HAP-1 (cell line): ENCODE measurements around the gene KRTAP12-1.
A peak's percentile ranks its signal among the peaks of the same experiment; 100 is the strongest.

ENCODE experiments used
- DNase-seq, 2 experiments: peaks; one replicate each; pipeline ENCODE4 v3.0.0-alpha.2; 2016 to 2020; ENCODE audit warnings: low spot score in 2 of 2
- H3K27me3 ChIP-seq: fragments of 250-450 bp; sonication (Bioruptor Pico); 2 replicates; pipeline ENCODE4 v1.5.1; 2020; ENCODE audit warnings: low read depth, mild to moderate bottlenecking, moderate library complexity
- H3K36me3 ChIP-seq: fragments of 250-450 bp; sonication (Bioruptor Pico); replicated peaks from 2 replicates; pipeline ENCODE4 v1.5.1; 2020; ENCODE audit warnings: mild to moderate bottlenecking
- H3K4me1 ChIP-seq: fragments of 250-450 bp; sonication (Bioruptor Pico); 2 replicates; pipeline ENCODE4 v1.5.1; 2020; ENCODE audit warnings: mild to moderate bottlenecking
- H3K4me3 ChIP-seq: fragments of 250-450 bp; sonication (Bioruptor Pico); 2 replicates; pipeline ENCODE4 v1.5.1; 2020; ENCODE audit warnings: mild to moderate bottlenecking, moderate library complexity
- H3K9me3 ChIP-seq: fragments of 250-450 bp; sonication (Bioruptor Pico); 2 replicates; pipeline ENCODE4 v1.5.1; 2020; ENCODE audit warnings: mild to moderate bottlenecking, moderate library complexity
- in situ Hi-C: fragments of 300-500 bp; cut with MboI; formaldehyde crosslinking; loops from 3 replicates; pipeline ENCODE4 v1.14.3; 2020; ENCODE audit warnings: low sequenced_read_pairs, inconsistent platforms, mixed read lengths

Gene KRTAP12-1

DNA sequence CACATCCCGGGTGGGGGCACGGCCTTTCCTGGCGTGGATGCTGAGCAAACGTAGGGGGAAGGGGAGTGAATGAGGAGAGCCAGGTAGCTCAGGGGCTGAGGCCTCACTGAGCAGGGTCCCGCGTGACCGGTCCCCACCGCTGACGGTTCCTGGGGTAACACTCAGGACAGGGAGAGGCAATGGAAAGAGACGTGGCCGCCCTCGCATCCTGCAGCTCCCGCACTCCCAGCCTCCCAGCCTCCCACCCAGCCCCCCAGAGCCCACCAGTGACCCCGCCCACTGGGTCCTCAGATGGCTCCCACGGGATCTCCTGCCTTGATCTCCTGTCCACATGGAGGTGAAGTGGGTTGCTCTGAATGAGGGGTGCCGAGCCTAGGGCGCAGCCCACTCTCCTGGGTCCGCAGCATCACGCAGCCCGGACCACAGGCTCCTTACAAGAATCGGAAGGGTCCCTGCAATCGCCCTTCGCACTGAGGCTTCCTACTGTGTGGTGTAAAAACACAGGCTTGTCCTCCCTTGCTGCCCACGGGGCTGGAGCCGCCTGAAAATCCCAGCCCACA lies 27.0 kb upstream of the KRTAP12-1 start:
- in situ Hi-C loops: loop anchor here (10.0 kb wide), 1 partner anchor 64 kb away; the partner anchor contains the start of gene KRTAP10-11
- Histone ChIP-seq H3K27me3 (peaks cover 80% of the 10 kb centered on the region), H3K4me1 (no peaks in the 10 kb centered on the region), H3K9me3 (no peaks in the 10 kb centered on the region), H3K4me3 (no peak overlapping the region), H3K36me3 (no peaks in the 10 kb centered on the region)
- DNase-seq: no peak

DNA sequence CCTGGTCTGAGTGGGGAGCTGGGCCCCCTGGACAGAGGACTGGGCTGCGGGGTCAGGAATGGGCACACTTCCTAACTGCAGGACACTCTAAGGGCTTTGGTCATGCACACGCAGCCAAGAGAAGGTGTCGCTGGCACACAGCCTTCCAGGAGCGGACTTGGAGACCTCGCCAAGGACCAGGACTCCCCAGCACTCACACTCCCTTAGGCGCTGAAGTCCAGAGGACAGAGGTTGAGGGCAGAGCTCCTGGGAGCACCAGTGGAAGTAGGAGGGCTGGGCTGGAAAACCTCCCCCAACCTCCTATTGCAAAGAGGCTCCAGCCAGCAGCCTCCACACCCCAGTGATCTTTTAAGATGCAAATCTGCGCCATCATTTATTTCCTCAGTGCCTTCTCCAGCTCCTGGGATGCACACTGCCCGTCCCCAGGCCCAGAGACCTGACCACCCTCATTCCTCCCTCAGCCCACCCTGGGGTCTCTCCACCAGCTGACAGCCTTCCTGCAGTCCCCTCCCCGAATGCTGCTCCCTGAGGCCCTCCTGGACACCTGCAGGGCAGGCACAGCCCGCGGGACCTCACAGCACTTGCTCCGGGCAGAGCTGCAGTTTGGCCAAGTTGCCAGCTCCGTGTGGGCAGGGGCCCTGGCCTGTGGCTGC lies 26.4 kb upstream of the KRTAP12-1 start:
- Histone ChIP-seq H3K27me3 (peaks cover 78% of the 10 kb centered on the region), H3K9me3 (no peaks in the 10 kb centered on the region), H3K4me3 (no peak overlapping the region), H3K36me3 (no peaks in the 10 kb centered on the region), H3K4me1 (no peaks in the 10 kb centered on the region)
- in situ Hi-C loops: loop anchor here (10.0 kb wide), 1 partner anchor 64 kb away; the partner anchor contains the start of gene KRTAP10-11
- peak in 1 of 2 experiments; percentile 11 for DNase-seq

DNA sequence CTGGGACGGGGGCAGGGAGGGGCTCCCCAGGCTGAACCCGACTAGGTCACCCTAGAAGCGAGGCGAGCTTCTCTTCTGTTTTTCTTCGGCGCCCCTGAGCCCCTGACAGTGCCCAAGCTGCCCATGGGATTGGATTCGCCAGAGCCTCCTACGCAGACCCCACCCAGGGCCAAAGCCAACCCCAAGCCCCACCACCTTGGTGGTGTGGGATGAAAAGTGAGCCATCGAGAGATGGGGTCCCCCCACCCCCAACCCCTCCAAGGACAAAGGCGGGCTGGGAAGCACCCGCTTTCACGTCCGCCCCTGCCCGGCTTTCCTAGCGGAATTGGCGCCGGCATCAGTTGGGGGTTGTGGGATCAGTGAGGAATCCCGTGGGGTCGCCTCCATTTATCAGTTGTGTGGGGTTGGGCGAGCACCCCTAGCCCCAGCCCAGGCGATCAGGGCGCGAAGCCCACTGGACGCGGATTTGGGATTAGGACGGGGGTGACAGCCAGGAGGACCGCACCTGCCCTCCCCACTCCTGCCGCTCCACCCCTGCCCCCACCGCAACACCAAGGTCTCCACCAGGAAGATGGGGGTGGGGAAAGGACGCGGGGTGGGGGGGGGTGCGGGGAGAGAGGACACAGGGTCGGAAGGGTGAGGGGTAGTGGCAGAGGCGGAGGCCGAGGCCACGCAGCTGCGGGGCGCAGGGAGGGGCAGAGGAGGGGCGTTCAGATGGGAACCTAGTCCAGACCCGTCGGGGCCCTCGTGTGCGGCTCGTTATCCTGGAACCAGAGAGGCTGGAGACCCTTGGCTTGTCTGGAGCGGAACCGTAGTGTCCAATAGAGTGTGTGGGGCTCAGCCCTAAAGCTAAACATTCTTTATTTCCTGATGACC lies 25.0 kb upstream of the KRTAP12-1 start:
- Histone ChIP-seq H3K9me3 (no peaks in the 10 kb centered on the region), H3K4me3 (no peak overlapping the region), H3K4me1 (no peaks in the 10 kb centered on the region), H3K27me3 (peaks cover 65% of the 10 kb centered on the region), H3K36me3 (no peaks in the 10 kb centered on the region)
- in situ Hi-C loops: loop anchor here (10.0 kb wide), 1 partner anchor 62 kb away; the partner anchor contains the start of gene KRTAP10-11
- no peak for DNase-seq

DNA sequence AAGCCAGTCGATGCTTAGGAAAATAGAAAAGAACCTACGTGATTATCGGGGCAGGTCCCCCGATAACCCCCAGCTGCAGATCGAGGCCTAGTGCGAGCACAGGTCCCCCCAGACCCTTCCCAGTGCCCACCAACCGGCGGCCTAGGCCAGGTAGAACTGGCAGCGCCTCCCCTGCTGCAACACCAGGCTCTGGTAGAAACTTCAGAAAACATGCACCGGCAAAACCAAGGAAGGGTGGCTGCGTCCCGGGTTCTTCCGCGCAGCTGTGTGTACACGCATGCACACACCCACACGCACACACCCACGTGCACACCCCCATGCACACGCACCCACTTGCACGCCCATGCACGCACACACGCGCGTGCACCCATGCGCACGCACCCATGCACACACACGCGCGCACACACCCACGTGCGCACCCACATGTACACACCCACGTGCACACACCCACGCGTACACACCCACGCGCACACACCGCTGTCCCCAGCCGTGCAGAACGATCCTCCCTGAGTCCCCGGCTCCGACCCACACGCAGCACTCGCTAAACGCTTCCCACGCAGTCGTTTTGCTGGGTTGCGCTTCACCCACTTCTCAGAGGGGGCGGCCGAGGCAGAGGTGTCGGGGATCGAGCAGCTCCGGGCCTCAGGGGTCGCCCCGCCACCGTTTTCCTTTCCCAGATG lies 24.2 kb upstream of the KRTAP12-1 start:
- Histone ChIP-seq H3K9me3 (no peaks in the 10 kb centered on the region), H3K4me1 (no peaks in the 10 kb centered on the region), H3K27me3 (peaks cover 61% of the 10 kb centered on the region), H3K4me3 (no peak overlapping the region), H3K36me3 (no peaks in the 10 kb centered on the region)
- in situ Hi-C loops: loop anchor here (10.0 kb wide), 1 partner anchor 61 kb away; the partner anchor contains the start of gene KRTAP10-11
- DNase-seq: no peak

DNA sequence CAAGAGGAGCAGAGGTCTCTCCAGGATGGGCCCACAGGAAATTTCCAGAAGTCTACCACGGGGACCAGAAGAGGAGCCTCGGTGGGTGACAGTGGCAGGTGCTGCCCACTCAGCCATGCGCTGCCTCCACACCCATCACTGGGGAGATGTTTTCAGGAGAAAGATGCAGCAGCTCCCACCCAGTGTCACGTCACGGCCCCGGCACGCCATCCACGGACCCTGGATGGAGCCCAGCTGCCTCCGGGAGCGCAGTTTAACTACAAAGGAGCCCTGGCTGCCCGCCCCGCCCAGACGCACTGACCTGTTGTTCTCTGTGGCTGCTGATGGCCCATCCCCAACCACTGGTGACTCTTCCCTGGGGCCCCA lies 22.7 kb upstream of the KRTAP12-1 start:
- in situ Hi-C loops: loop anchor here (10.0 kb wide), 1 partner anchor 60 kb away; the partner anchor contains the start of gene KRTAP10-11
- Histone ChIP-seq H3K9me3 (no peaks in the 10 kb centered on the region), H3K4me1 (no peaks in the 10 kb centered on the region), H3K27me3 (peaks cover 57% of the 10 kb centered on the region), H3K4me3 (no peak overlapping the region), H3K36me3 (no peaks in the 10 kb centered on the region)
- no peak for DNase-seq

DNA sequence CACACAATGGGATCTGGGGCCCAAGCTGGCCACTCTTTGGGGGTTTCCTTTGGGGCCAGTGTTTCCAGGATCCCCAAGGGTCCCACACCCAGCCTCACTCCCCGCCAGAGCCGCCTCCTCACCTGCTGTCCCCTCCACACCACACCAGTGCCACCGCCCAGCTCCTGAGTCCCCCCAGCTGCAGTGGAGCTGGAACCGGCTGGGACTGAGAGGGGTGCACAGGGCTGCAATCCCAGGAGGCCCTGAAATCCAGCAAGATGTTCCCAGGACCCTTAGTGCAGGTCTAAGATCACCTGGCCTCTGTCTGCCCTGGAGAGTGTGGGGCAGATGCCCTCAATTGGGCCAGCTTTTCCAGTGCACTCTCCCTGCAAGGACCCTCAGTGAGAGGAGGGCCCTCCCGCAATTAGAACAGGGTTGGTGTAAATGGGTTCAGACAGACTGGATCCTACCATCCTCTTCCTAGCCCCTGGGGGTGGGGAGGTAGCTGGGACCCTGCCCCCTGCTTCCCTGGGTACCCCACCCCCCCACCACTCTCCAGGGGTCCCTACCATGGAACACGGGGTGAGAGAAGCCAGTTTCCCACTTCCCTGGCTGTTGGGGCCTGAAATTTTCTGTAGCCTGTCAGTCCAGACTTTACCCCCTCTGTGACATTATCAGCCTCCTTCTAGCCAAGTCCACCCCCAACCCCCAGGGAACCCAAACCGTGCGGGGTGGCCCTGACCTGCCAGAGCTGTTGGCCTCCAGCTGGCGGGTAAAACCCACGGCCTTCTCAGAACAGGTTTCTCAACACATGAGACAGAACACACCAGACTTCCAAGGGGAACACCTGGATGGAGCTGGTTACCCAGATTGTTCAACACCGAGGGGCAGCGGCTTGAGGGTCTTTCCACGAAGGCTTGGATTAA lies 22.0 kb upstream of the KRTAP12-1 start:
- no peak for DNase-seq
- Histone ChIP-seq H3K9me3 (no peaks in the 10 kb centered on the region), H3K36me3 (no peaks in the 10 kb centered on the region), H3K4me1 (no peaks in the 10 kb centered on the region), H3K27me3 (peaks cover 51% of the 10 kb centered on the region), H3K4me3 (no peak overlapping the region)
- in situ Hi-C loops: loop anchor here (10.0 kb wide), 1 partner anchor 59 kb away; the partner anchor contains the start of gene KRTAP10-11

DNA sequence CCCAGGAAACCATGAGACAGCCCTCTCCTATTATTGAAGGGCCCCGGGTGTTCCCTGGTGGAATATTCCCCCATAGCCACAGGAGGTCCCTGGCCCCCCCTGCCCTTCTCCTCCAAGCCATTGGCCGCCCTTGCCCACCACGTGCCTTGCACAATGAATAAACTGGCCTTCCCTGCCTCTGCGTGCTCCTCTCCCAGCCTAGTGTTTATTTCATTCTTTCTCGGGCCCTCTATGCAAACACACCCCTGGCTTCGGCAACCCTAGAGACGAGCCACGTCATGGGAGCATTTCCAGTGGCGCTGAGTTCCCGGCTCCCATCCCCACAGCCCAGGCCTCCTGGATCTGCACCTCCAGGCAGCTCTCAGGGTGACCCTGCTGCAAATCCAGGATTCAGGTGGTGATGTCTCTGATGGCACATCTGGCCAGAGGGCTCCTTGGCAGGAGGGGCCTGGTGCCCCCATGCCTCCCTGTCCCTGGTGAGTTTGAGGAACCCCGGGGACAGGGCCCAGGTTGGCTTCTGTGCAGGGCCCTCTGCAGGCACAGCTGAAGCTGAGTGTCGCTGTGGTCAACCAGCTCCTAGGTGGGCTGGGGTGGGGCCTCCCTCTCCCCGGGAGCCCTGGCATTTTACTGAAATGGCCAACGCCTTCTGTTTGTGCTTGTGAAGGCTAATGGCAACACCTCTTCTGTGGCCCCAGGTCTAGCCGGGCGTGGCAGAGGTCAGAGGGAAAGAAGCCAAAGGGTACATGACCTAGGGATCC lies 21.2 kb upstream of the KRTAP12-1 start:
- Histone ChIP-seq H3K9me3 (no peaks in the 10 kb centered on the region), H3K4me1 (no peaks in the 10 kb centered on the region), H3K36me3 (no peaks in the 10 kb centered on the region), H3K4me3 (no peak overlapping the region), H3K27me3 (peaks cover 49% of the 10 kb centered on the region)
- no peak for DNase-seq
- in situ Hi-C loops: loop anchor here (10.0 kb wide), 1 partner anchor 58 kb away; the partner anchor contains the start of gene KRTAP10-11

DNA sequence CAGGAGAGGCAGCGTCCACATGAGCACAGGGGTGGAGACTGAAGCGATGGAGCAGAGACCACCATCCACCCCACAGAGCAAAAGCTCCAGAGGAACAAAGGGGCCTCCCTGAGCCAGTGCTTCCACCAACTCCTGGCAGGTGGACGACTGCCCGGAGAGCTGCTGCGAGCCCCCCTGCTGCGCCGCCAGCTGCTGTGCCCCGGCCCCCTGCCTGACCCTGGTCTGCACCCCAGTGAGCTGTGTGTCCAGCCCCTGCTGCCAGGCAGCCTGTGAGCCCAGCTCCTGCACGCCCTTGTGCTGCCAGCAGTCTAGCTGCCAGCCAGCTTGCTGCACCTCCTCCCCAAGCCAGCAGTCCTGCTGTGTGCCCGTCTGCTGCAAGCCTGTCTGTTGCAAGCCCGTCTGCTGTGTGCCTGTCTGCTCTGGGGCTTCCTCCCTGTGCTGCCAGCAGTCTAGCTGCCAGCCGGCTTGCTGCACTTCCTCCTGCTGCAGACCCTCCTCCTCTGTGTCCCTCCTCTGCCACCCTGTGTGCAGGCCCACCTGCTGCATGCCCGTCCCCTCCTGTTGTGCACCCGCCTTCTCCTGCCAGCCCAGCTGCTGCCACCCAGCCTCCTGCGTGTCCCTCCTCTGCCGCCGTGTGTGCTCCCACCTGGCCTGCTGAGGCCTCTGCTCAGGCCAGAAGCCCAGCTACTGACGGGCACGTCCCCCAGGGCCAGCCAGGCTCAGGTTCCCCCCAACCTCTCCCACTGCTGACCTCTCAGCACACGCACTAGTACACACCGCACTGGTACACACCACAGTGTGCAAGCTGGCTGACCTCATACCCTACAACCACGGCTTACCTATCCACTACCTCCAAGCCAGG lies 20.4 kb upstream of the KRTAP12-1 start:
- H3K4me1 ChIP-seq: no peaks in the 10 kb centered on the region
- no peak for DNase-seq
- in situ Hi-C loops: loop anchor here (10.0 kb wide), 1 partner anchor 58 kb away; the partner anchor contains the start of gene KRTAP10-11
- H3K4me3 ChIP-seq: no peak overlapping the region
- peaks cover 48% of the 10 kb centered on the region for H3K27me3 ChIP-seq
- no peaks in the 10 kb centered on the region for H3K36me3 ChIP-seq
- no peaks in the 10 kb centered on the region for H3K9me3 ChIP-seq

DNA sequence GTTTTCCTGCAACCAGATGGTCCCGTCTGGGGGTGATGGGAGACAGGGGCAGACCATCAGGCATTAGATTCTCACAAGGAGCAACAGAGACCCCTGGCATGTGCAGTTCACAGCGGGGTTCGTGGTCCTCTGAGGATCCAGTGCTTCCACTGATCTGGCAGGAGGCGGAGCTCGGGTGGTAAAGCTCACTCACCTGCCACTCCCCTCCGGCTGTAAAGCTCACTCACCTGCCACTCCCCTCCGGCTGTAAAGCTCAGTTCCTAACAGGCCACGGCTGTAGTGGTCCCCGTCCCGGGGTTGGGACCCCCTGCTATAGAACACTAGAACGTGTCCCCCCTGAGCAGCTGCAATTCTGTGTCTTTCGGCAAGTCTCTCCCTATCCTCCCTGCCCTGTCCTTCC lies 19.6 kb upstream of the KRTAP12-1 start:
- H3K4me3 ChIP-seq: no peak overlapping the region
- in situ Hi-C loops: loop anchor here (10.0 kb wide), 1 partner anchor 57 kb away; the partner anchor contains the start of gene KRTAP10-11
- H3K9me3 ChIP-seq: no peaks in the 10 kb centered on the region
- H3K27me3 ChIP-seq: peaks cover 46% of the 10 kb centered on the region
- no peaks in the 10 kb centered on the region for H3K36me3 ChIP-seq
- no peak for DNase-seq
- no peaks in the 10 kb centered on the region for H3K4me1 ChIP-seq

DNA sequence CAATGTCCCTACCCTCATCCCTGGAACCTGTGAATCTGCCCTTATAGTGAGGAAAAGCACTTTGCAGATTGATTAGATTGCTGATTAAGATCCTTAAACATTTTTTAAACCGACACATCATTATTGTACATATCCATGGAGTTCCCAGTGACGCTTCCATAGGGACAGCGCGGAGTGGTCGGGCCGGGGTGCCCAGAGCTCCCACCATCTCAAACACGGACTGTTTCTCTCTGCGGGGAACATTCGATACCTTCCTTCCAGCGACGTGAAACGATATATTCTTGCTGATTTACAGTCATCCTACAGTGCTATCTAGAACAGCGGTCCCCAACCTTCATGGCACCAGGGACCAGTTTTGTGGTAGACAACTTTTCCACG lies 19.0 kb upstream of the KRTAP12-1 start:
- no peaks in the 10 kb centered on the region for H3K4me1 ChIP-seq
- peaks cover 44% of the 10 kb centered on the region for H3K27me3 ChIP-seq
- H3K4me3 ChIP-seq: no peak overlapping the region
- in situ Hi-C loops: loop anchor here (10.0 kb wide), 1 partner anchor 56 kb away; the partner anchor contains the start of gene KRTAP10-11
- H3K9me3 ChIP-seq: no peaks in the 10 kb centered on the region
- H3K36me3 ChIP-seq: no peaks in the 10 kb centered on the region
- DNase-seq: no peak
